ENCODE measurements around the gene EPHA3. TPM values are rescaled to one million over a fixed set of nuclear protein-coding genes. Genes with fewer than 3 reads are reported as not detected.

EPHA3 gene
- total RNA-seq, 1 donor from 2014 or later: not detected

GRCh38 chr3:89164774-89165173 lies 57.4 kb downstream of the EPHA3 start:
- H3K36me3 Mint-ChIP-seq (ENCODE audit: low read depth): no peaks in the 10 kb centered on the region
- no peaks in the 10 kb centered on the region for H3K4me1 Mint-ChIP-seq (ENCODE audit: low read depth)
- no peak for DNase-seq (ENCODE audit: low spot score)
- intact Hi-C loops (cut with micrococcal nuclease): no loop called here
- no peaks in the 10 kb centered on the region for H3K9me3 Mint-ChIP-seq
- no peaks in the 10 kb centered on the region for H3K27me3 Mint-ChIP-seq (ENCODE audit: insufficient read depth)
- no peak overlapping the region for H3K4me3 Mint-ChIP-seq
- no peak overlapping the region for H3K27ac Mint-ChIP-seq

- H3K4me3 Mint-ChIP-seq: no peak overlapping the region
- DNase-seq (ENCODE audit: low spot score): no peak
- H3K9me3 Mint-ChIP-seq: no peaks in the 10 kb centered on the region
- no peak overlapping the region for H3K27ac Mint-ChIP-seq
- H3K27me3 Mint-ChIP-seq (ENCODE audit: insufficient read depth): no peaks in the 10 kb centered on the region
- intact Hi-C loops (cut with micrococcal nuclease): no loop called here
- H3K36me3 Mint-ChIP-seq (ENCODE audit: low read depth): no peaks in the 10 kb centered on the region
- H3K4me1 Mint-ChIP-seq (ENCODE audit: low read depth): no peaks in the 10 kb centered on the region
Measured at GRCh38 chr3:89165636-89166263, 58.3 kb downstream of the EPHA3 start.

GRCh38 chr3:89171687-89172545 lies 64.5 kb downstream of the EPHA3 start:
- intact Hi-C loops (cut with micrococcal nuclease): no loop called here
- Mint-ChIP-seq H3K36me3 (ENCODE audit: low read depth) (no peaks in the 10 kb centered on the region), H3K27ac (no peak overlapping the region), H3K27me3 (ENCODE audit: insufficient read depth) (no peaks in the 10 kb centered on the region), H3K4me1 (ENCODE audit: low read depth) (no peaks in the 10 kb centered on the region), H3K9me3 (no peaks in the 10 kb centered on the region), H3K4me3 (no peak overlapping the region)
- no peak for DNase-seq (ENCODE audit: low spot score)

GRCh38 chr3:89173546-89173945 lies 66.1 kb downstream of the EPHA3 start:
- Mint-ChIP-seq H3K27ac (no peak overlapping the region), H3K4me1 (ENCODE audit: low read depth) (no peaks in the 10 kb centered on the region), H3K9me3 (no peaks in the 10 kb centered on the region), H3K27me3 (ENCODE audit: insufficient read depth) (no peaks in the 10 kb centered on the region), H3K4me3 (no peak overlapping the region), H3K36me3 (ENCODE audit: low read depth) (no peaks in the 10 kb centered on the region)
- intact Hi-C loops (cut with micrococcal nuclease): no loop called here
- DNase-seq (ENCODE audit: low spot score): no peak

GRCh38 chr3:89179355-89180001 lies 72.1 kb downstream of the EPHA3 start:
- Mint-ChIP-seq H3K36me3 (ENCODE audit: low read depth) (no peaks in the 10 kb centered on the region), H3K4me1 (ENCODE audit: low read depth) (no peaks in the 10 kb centered on the region), H3K4me3 (no peak overlapping the region), H3K27ac (no peak overlapping the region), H3K9me3 (peaks cover 4% of the 10 kb centered on the region), H3K27me3 (ENCODE audit: insufficient read depth) (no peaks in the 10 kb centered on the region)
- DNase-seq (ENCODE audit: low spot score): no peak
- intact Hi-C loops (cut with micrococcal nuclease): no loop called here

GRCh38 chr3:89180334-89180733 lies 72.9 kb downstream of the EPHA3 start:
- H3K27ac Mint-ChIP-seq: no peak overlapping the region
- intact Hi-C loops (cut with micrococcal nuclease): no loop called here

GRCh38 chr3:89182056-89182455 lies 74.6 kb downstream of the EPHA3 start:
- no peak for DNase-seq (ENCODE audit: low spot score)
- no peak overlapping the region for H3K4me3 Mint-ChIP-seq
- no peaks in the 10 kb centered on the region for H3K27me3 Mint-ChIP-seq (ENCODE audit: insufficient read depth)
- H3K4me1 Mint-ChIP-seq (ENCODE audit: low read depth): no peaks in the 10 kb centered on the region
- intact Hi-C loops (cut with micrococcal nuclease): no loop called here
- H3K9me3 Mint-ChIP-seq: peaks cover 4% of the 10 kb centered on the region
- no peak overlapping the region for H3K27ac Mint-ChIP-seq
- no peaks in the 10 kb centered on the region for H3K36me3 Mint-ChIP-seq (ENCODE audit: low read depth)

More at GRCh38 chr3:89180334-89180733, 72.9 kb downstream of the EPHA3 start:
- H3K9me3 Mint-ChIP-seq: peaks cover 4% of the 10 kb centered on the region
- H3K36me3 Mint-ChIP-seq (ENCODE audit: low read depth): no peaks in the 10 kb centered on the region
- DNase-seq (ENCODE audit: low spot score): no peak
- H3K27me3 Mint-ChIP-seq (ENCODE audit: insufficient read depth): no peaks in the 10 kb centered on the region
- H3K4me3 Mint-ChIP-seq: no peak overlapping the region
- H3K4me1 Mint-ChIP-seq (ENCODE audit: low read depth): no peaks in the 10 kb centered on the region

- H3K27me3 Mint-ChIP-seq (ENCODE audit: insufficient read depth): no peaks in the 10 kb centered on the region
- peaks cover 4% of the 10 kb centered on the region for H3K9me3 Mint-ChIP-seq
- no peak overlapping the region for H3K4me3 Mint-ChIP-seq
- no peaks in the 10 kb centered on the region for H3K4me1 Mint-ChIP-seq (ENCODE audit: low read depth)
- no peak for DNase-seq (ENCODE audit: low spot score)
- intact Hi-C loops (cut with micrococcal nuclease): no loop called here
- no peak overlapping the region for H3K27ac Mint-ChIP-seq
- no peaks in the 10 kb centered on the region for H3K36me3 Mint-ChIP-seq (ENCODE audit: low read depth)
Measured at GRCh38 chr3:89184151-89184995, 77.0 kb downstream of the EPHA3 start.

- intact Hi-C loops (cut with micrococcal nuclease): no loop called here
- Mint-ChIP-seq H3K4me1 (ENCODE audit: low read depth) (no peaks in the 10 kb centered on the region), H3K27ac (no peak overlapping the region), H3K27me3 (ENCODE audit: insufficient read depth) (no peaks in the 10 kb centered on the region), H3K4me3 (no peak overlapping the region), H3K9me3 (peaks cover 4% of the 10 kb centered on the region), H3K36me3 (ENCODE audit: low read depth) (no peaks in the 10 kb centered on the region)
- DNase-seq (ENCODE audit: low spot score): no peak
Measured at GRCh38 chr3:89186456-89186855, 79.0 kb downstream of the EPHA3 start.

GRCh38 chr3:89198591-89198990 lies 91.2 kb downstream of the EPHA3 start:
- Mint-ChIP-seq H3K27me3 (ENCODE audit: insufficient read depth) (no peaks in the 10 kb centered on the region), H3K27ac (no peak overlapping the region), H3K9me3 (no peaks in the 10 kb centered on the region), H3K36me3 (ENCODE audit: low read depth) (no peaks in the 10 kb centered on the region), H3K4me1 (ENCODE audit: low read depth) (no peaks in the 10 kb centered on the region), H3K4me3 (no peak overlapping the region)
- intact Hi-C loops (cut with micrococcal nuclease): no loop called here
- no peak for DNase-seq (ENCODE audit: low spot score)

- Mint-ChIP-seq H3K36me3 (ENCODE audit: low read depth) (no peaks in the 10 kb centered on the region), H3K4me3 (no peak overlapping the region)
- intact Hi-C loops (cut with micrococcal nuclease): no loop called here
Measured at GRCh38 chr3:89212619-89213018, 105.2 kb downstream of the EPHA3 start.

GRCh38 chr3:89216016-89216739 lies 108.8 kb downstream of the EPHA3 start:
- Mint-ChIP-seq H3K4me1 (ENCODE audit: low read depth) (no peaks in the 10 kb centered on the region), H3K36me3 (ENCODE audit: low read depth) (no peaks in the 10 kb centered on the region), H3K27me3 (ENCODE audit: insufficient read depth) (no peaks in the 10 kb centered on the region), H3K4me3 (no peak overlapping the region), H3K27ac (no peak overlapping the region), H3K9me3 (no peaks in the 10 kb centered on the region)
- intact Hi-C loops (cut with micrococcal nuclease): no loop called here
- DNase-seq (ENCODE audit: low spot score): no peak

More at GRCh38 chr3:89212619-89213018, 105.2 kb downstream of the EPHA3 start:
- Mint-ChIP-seq H3K4me1 (ENCODE audit: low read depth) (no peaks in the 10 kb centered on the region), H3K27ac (no peak overlapping the region), H3K27me3 (ENCODE audit: insufficient read depth) (no peaks in the 10 kb centered on the region), H3K9me3 (no peaks in the 10 kb centered on the region)
- DNase-seq (ENCODE audit: low spot score): no peak

Data from activated T-helper 1 cell treated with anti-CD3 and anti-CD28 coated beads, Interleukin-12 subunit alpha, Interleukin-12 subunit beta, Interleukin-2, Interleukin-4 antibody, amounts not matched to agents 30 ng/mL and 10 ng/mL and 1 ng/mL, durations not matched to agents 14 hours and 24 hours and 36 hours (primary cell).